Right lobe of liver (tissue), 4 donors: ENCODE data around the gene KCNAB1.

Experiments
- POLR2A ChIP-seq: fragments of 450-650 bp; IDR thresholded peaks from one replicate; pipeline ENCODE4 v1.6.1; 2017; ENCODE audit warnings: antibody characterized with exemption, mild to moderate bottlenecking
- TF ChIP-seq, protein P1 (sequence below), 4 donors: fragments of 200-600 bp in 3 of 4; fragments of 450-650 bp in 1 of 4; IDR thresholded peaks; one replicate each; pipeline versions ENCODE4 v1.5.1 to v1.8.0; 2016 to 2022; ENCODE audit warnings: antibody characterized with exemption in 4 of 4, mild to moderate bottlenecking in 2 of 4
- donor health status: DM: no; HTN: no; CAD: no.
- donor health status: DM: no; HTN: no; CAD: no.
- donor health status: DM: no; HTN: yes; CAD: no.

- TF ChIP-seq, protein P1, sequence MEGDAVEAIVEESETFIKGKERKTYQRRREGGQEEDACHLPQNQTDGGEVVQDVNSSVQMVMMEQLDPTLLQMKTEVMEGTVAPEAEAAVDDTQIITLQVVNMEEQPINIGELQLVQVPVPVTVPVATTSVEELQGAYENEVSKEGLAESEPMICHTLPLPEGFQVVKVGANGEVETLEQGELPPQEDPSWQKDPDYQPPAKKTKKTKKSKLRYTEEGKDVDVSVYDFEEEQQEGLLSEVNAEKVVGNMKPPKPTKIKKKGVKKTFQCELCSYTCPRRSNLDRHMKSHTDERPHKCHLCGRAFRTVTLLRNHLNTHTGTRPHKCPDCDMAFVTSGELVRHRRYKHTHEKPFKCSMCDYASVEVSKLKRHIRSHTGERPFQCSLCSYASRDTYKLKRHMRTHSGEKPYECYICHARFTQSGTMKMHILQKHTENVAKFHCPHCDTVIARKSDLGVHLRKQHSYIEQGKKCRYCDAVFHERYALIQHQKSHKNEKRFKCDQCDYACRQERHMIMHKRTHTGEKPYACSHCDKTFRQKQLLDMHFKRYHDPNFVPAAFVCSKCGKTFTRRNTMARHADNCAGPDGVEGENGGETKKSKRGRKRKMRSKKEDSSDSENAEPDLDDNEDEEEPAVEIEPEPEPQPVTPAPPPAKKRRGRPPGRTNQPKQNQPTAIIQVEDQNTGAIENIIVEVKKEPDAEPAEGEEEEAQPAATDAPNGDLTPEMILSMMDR (IDR thresholded peaks at IDR 0.05): no peak
- TF ChIP-seq POLR2A: no peak
Observed at GRCh38 chr3:156542101-156543042, 422.0 kb downstream of the KCNAB1 start.
